ENCODE data around the gene TM7SF2. TPM values are rescaled to one million over a fixed set of nuclear protein-coding genes. Genes with fewer than 3 reads are reported as not detected.

TM7SF2 gene
- total RNA-seq = 28.5 and 35.3 TPM in 2 replicates
- 14.4 TPM for total RNA-seq (2013)
- 22.8 and 23.9 TPM in 2 replicates for polyA plus RNA-seq
- 23.7 and 23.8 TPM in 2 replicates for polyA minus RNA-seq

GRCh38 chr11:65111744-65112545, at the start of gene TM7SF2:
TSS of gene TM7SF2 (plus strand) at chr11:65111872. CDS start at chr11:65112016, 144 bp downstream.
- H3K4me1 Mint-ChIP-seq = peaks cover 52% of the 10 kb centered on the region
- POLR2A ChIA-PET = interaction anchor here (0.6 to 3.6 kb wide), 12 partner anchors 10 to 396 kb away, joined by 3 to 27 read pairs (median 7); partner anchors contain the start of genes ARL2, CAPN1, DPF2 and FAU
- WGBS (ENCODE audit: insufficient coverage) = under 1% methylated on average over 62 of the region's 64 CpGs

More at GRCh38 chr11:65111744-65112545, at the start of gene TM7SF2:
- peak within 1 kb of the TSS; percentile 99 for H3K4me2 ChIP-seq (replicated peaks; ENCODE audit: low read depth, low read length, poor library complexity, severe bottlenecking)
- H3K79me2 ChIP-seq (ENCODE audit: control insufficient read depth, insufficient read depth, low read length) = peaks cover 50% of the 10 kb centered on the region
- Mint-ChIP-seq H3K27me3 (no peaks in the 10 kb centered on the region), H3K4me3 (peak within 1 kb of the TSS; percentile 89), H3K9me3 (ENCODE audit: insufficient read depth) (no peaks in the 10 kb centered on the region), H3K27ac (peak within 1 kb of the TSS; percentile 84)
- H2AFZ ChIP-seq (ENCODE audit: insufficient read depth, low read depth, low read length, poor library complexity, severe bottlenecking) = peak within 1 kb of the TSS; percentile 64
- H3K36me3 ChIP-seq (replicated peaks in 1 of 2; ENCODE audit: control extremely low read depth in 1 of 2, control insufficient read depth in 1 of 2, extremely low read depth in 1 of 2, insufficient read depth in 2 of 2, low read length in 1 of 2) = peaks cover 0 to 35% of the 10 kb centered on the region in 2 experiments
- CTCF ChIA-PET = interaction anchor here (0.5 to 7.7 kb wide), 27 partner anchors 8 to 340 kb away, joined by 3 to 118 read pairs (median 4); partner anchors contain the start of genes ARL2, CAPN1, CDCA5 and FAU
- ATAC-seq (ENCODE audit: low read depth) (peak; percentile 81), DNase-seq (peak; percentile 94)
- peak within 1 kb of the TSS; percentile 44 to 54 for H3K27ac ChIP-seq (ENCODE audit: low read length in 2 of 2)
- H3K27me3 ChIP-seq (replicated peaks in 1 of 4; ENCODE audit: control extremely low read depth in 1 of 4, control insufficient read depth in 3 of 4, insufficient read depth in 4 of 4, low read length in 3 of 4) = no peaks in the 10 kb centered on the region
- H3K4me1 ChIP-seq (ENCODE audit: control insufficient read depth in 2 of 2, insufficient read depth in 2 of 2, low read length in 2 of 2) = peaks cover 29 to 52% of the 10 kb centered on the region in 2 donors
- H3K9me3 ChIP-seq (ENCODE audit: control extremely low read depth in 1 of 3, control insufficient read depth in 2 of 3, insufficient read depth in 1 of 3, low read length in 2 of 3) = no peaks in the 10 kb centered on the region
- H4K20me1 ChIP-seq (ENCODE audit: control insufficient read depth, insufficient read depth, low read length, poor library complexity, severe bottlenecking) = peaks cover 46% of the 10 kb centered on the region
- peak within 1 kb of the TSS; percentile 80 for H3K9ac ChIP-seq (ENCODE audit: low read length)
- peak within 1 kb of the TSS; percentile 16 to 92 (median 68) for H3K4me3 ChIP-seq (ENCODE audit: control extremely low read depth in 1 of 5, extremely low read depth in 1 of 5, insufficient read depth in 1 of 5, low read depth in 2 of 5, low read length in 4 of 5)
- TF ChIP-seq CTCF (IDR thresholded peaks at IDR 0.05) = no peak
- no peak for TF ChIP-seq EZH2 (IDR thresholded peaks at IDR 0.05; ENCODE audit: borderline replicate concordance, insufficient read depth, low read depth, low read length, poor library complexity, severe bottlenecking)
- intact Hi-C loops (cut with micrococcal nuclease) = loop anchor here (1.0 to 10.0 kb wide), 8 partner anchors 16 to 503 kb away; partner anchors contain the start of genes ATG2A, CDC42BPG, CDC42EP2 and MAP3K11
